Transverse colon (tissue), 4 donors: ENCODE results near the gene COX8C. TPM values are rescaled to one million over a fixed set of nuclear protein-coding genes. Genes with fewer than 3 reads are reported as not detected.
A peak's percentile ranks its signal among the peaks of the same experiment; 100 is the strongest.

ENCODE experiments used
- DNase-seq: peaks from one replicate; pipeline ENCODE4 v3.0.0-alpha.2; 2019
- H3K27ac ChIP-seq, 4 donors: fragments of 200-600 bp; sonication (generic); 2 replicates each; pipeline ENCODE4 v1.5.1; 2016 to 2018; ENCODE audit warnings: inconsistent platforms in 4 of 4
- H3K27me3 ChIP-seq: fragments of 200-600 bp; sonication (generic); 2 replicates; pipeline ENCODE4 v1.5.1; 2017; ENCODE audit warnings: inconsistent platforms
- H3K36me3 ChIP-seq, 4 donors: fragments of 200-600 bp; sonication (generic); 2 replicates each; pipeline ENCODE4 v1.5.1; 2017 to 2019; ENCODE audit warnings: inconsistent platforms in 4 of 4
- H3K4me1 ChIP-seq, 4 donors: fragments of 200-600 bp; sonication (generic); 2 replicates each; pipeline ENCODE4 v1.5.1; 2017 to 2020; ENCODE audit warnings: inconsistent platforms in 4 of 4
- H3K4me3 ChIP-seq, 4 donors: fragments of 200-600 bp; sonication (generic); 1 replicate in 1 of 4; 2 replicates in 3 of 4; pipeline versions ENCODE4 v1.5.1 to v1.6.1; 2017 to 2019; ENCODE audit warnings: inconsistent platforms in 4 of 4
- H3K9me3 ChIP-seq, 2 donors: fragments of 200-600 bp; sonication (generic); 2 replicates each; pipeline ENCODE4 v1.5.1; 2017 to 2019; ENCODE audit warnings: inconsistent platforms in 2 of 2
- CTCF ChIP-seq, 5 experiments: fragments of 200-600 bp in 3 of 5; fragments of 450-650 bp in 2 of 5; sonication (generic) in 3 of 5; IDR thresholded peaks; 1 replicate in 2 of 5; 2 replicates in 3 of 5; pipeline ENCODE4 v1.5.1; 2016 to 2017; ENCODE audit warnings: antibody characterized with exemption in 5 of 5, inconsistent platforms in 3 of 5, mild to moderate bottlenecking in 2 of 5, moderate library complexity in 1 of 5
- EP300 ChIP-seq: sonication (generic); formaldehyde crosslinking; IDR thresholded peaks from one replicate; pipeline ENCODE4 v1.6.1; 2017; ENCODE audit warnings: antibody characterized with exemption, low read depth
- POLR2A ChIP-seq: fragments of 450-650 bp; IDR thresholded peaks from one replicate; pipeline ENCODE4 v1.6.1; 2016; ENCODE audit warnings: antibody characterized with exemption, mild to moderate bottlenecking, moderate library complexity
- POLR2AphosphoS5 ChIP-seq, 3 donors: sonication (generic); formaldehyde crosslinking; IDR thresholded peaks; one replicate each; pipeline ENCODE4 v1.6.1; 2016; ENCODE audit warnings: antibody characterized with exemption in 3 of 3
- WGBS, 2 donors: methylation state at CpG; one replicate each; pipeline ENCODE4 v1.1.5; 2018; ENCODE audit warnings: low coverage in 1 of 2; 5-methylcytosine and 5-hydroxymethylcytosine counted together
- in situ Hi-C, 4 donors: fragments of 200-750 bp; cut with MboI; loops; one replicate each; pipeline versions ENCODE4 v1.15.0 to v1.15.1; 2017; ENCODE audit warnings: low sequenced_read_pairs in 3 of 4, low pct_ligation_motif_present in 1 of 4, low pct_unique_long_range_greater_than_20kb in 1 of 4
- intact Hi-C: fragments of 100-400 bp; cut with DNase I; formaldehyde crosslinking; loops from one replicate; pipeline ENCODE4 v1.15.1; 2023; ENCODE audit warnings: low total_unique reads
- total RNA-seq, 4 donors: library from RNA; depleted of rRNA; stranded (reverse); fragments of >200 nt; gene quantifications; one replicate each; pipeline ENCODE4 v1.1.0, GENCODE V29; 2016

Gene COX8C
- total RNA-seq, 4 donors from 2014 or later = not detected

GRCh38 chr14:93315575-93315974, 31.4 kb upstream of the COX8C start:
- Histone ChIP-seq H3K9me3 (no peaks in the 10 kb centered on the region), H3K27me3 (no peaks in the 10 kb centered on the region), H3K27ac (no peak overlapping the region), H3K36me3 (no peaks in the 10 kb centered on the region), H3K4me1 (peaks cover 19 to 42% (median 20%) of the 10 kb centered on the region in 4 donors), H3K4me3 (no peak overlapping the region)
- intact Hi-C loops = no loop called here
- no peak for TF ChIP-seq POLR2A
- TF ChIP-seq POLR2AphosphoS5 (IDR thresholded peaks at IDR 0.05) = no peak
- DNase-seq = no peak
- in situ Hi-C loops = no loop called here

- in situ Hi-C loops (no loop called here), intact Hi-C loops (no loop called here)
- peaks cover 19 to 45% (median 20%) of the 10 kb centered on the region in 4 donors for H3K4me1 ChIP-seq
- no peak for TF ChIP-seq EP300
- no peak for TF ChIP-seq CTCF (IDR thresholded peaks at IDR 0.05)
- no peak for TF ChIP-seq POLR2AphosphoS5 (IDR thresholded peaks at IDR 0.05)
- TF ChIP-seq POLR2A = no peak
- 58 to 72% methylated on average over 4 of the region's 4 CpGs for WGBS, 2 donors
- no peaks in the 10 kb centered on the region for H3K27me3 ChIP-seq
- H3K9me3 ChIP-seq = no peaks in the 10 kb centered on the region
- no peak overlapping the region for H3K4me3 ChIP-seq
- no peak for DNase-seq
- H3K36me3 ChIP-seq = no peaks in the 10 kb centered on the region
- peak overlapping the region; percentile 40 to 62 (median 48) for H3K27ac ChIP-seq
Measured at GRCh38 chr14:93316716-93317115, 30.3 kb upstream of the COX8C start.

GRCh38 chr14:93317210-93317874, 29.6 kb upstream of the COX8C start:
- in situ Hi-C loops (no loop called here), intact Hi-C loops (no loop called here)
- WGBS, 2 donors = 37 to 68% methylated on average over 3 to 7 of the region's 7 CpGs
- TF ChIP-seq EP300 = no peak
- no peak for TF ChIP-seq CTCF (IDR thresholded peaks at IDR 0.05)
- TF ChIP-seq POLR2AphosphoS5 (IDR thresholded peaks at IDR 0.05) = no peak
- no peak for TF ChIP-seq POLR2A
- H3K4me3 ChIP-seq = no peak overlapping the region
- H3K4me1 ChIP-seq = peaks cover 19 to 41% (median 20%) of the 10 kb centered on the region in 4 donors
- peak; percentile 56 for DNase-seq
- H3K27ac ChIP-seq = peak overlapping the region; percentile 40 to 62 (median 50)
- no peaks in the 10 kb centered on the region for H3K27me3 ChIP-seq
- H3K9me3 ChIP-seq = no peaks in the 10 kb centered on the region
- H3K36me3 ChIP-seq = no peaks in the 10 kb centered on the region

- H3K4me3 ChIP-seq = no peak overlapping the region
- 39 to 53% methylated on average over 4 to 6 of the region's 6 CpGs for WGBS, 2 donors
- in situ Hi-C loops (no loop called here), intact Hi-C loops (no loop called here)
- TF ChIP-seq CTCF (IDR thresholded peaks at IDR 0.05) = no peak
- no peak for TF ChIP-seq POLR2A
- no peak for TF ChIP-seq EP300
- no peak for TF ChIP-seq POLR2AphosphoS5 (IDR thresholded peaks at IDR 0.05)
- no peaks in the 10 kb centered on the region for H3K9me3 ChIP-seq
- no peaks in the 10 kb centered on the region for H3K36me3 ChIP-seq
- peak overlapping the region; percentile 20 to 62 (median 50) for H3K27ac ChIP-seq
- H3K4me1 ChIP-seq = peaks cover 19 to 45% (median 23%) of the 10 kb centered on the region in 4 donors
- DNase-seq = peak; percentile 22
- H3K27me3 ChIP-seq = no peaks in the 10 kb centered on the region
Measured at GRCh38 chr14:93317875-93318807, 28.8 kb upstream of the COX8C start.
